Activated CD4-positive, alpha-beta T cell treated with anti-CD3 and anti-CD28 coated beads, Interleukin-2, amount 50 U/mL, for 48 hours (primary cell): Measurements from ENCODE around the gene ZNF8.
"Not testable (repeated sequence)": the region's sequence is repeated elsewhere in the genome, so short reads cannot be mapped to it uniquely, and the experiment has no call there.

Source experiments
- DNase-seq, 2 experiments: peaks; one replicate each; pipeline ENCODE4 v3.0.0-alpha.2; 2020

ZNF8 gene

GRCh38 chr19:58278541-58279041 lies at the start of gene ZNF8:
Gene ZNF8, plus strand, starts transcription at chr19:58278955. Its CDS starts 127 bp downstream, at chr19:58279082.
- DNase-seq, result peak; percentile 97 to 98

GRCh38 chr19:58229255-58229639 lies 49.5 kb upstream of the ZNF8 start:
- DNase-seq, result peak; percentile 35 to 38

- no peak for DNase-seq
Measured at GRCh38 chr19:58237324-58237723, 41.4 kb upstream of the ZNF8 start.

- no peak for DNase-seq
Measured at GRCh38 chr19:58243351-58243750, 35.4 kb upstream of the ZNF8 start.

DNA sequence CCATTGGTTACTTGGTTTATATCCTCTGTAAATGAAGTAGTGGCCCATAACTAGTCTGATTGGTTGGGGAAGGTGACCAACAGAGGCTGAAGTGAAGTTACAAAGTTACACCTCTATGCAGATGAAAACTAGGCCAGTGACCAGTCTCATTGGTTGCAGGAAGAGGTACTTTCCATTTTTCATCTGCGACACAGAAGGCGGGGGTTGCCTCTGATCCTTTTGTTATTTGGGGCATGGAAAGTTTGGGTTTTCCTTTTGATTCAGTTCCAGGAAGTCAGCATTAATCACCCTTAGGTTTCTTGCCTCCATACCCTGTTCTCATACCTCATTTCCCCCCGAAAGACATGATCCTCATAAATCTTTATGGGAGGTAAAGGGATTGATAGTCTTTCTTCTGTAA lies 29.9 kb upstream of the ZNF8 start:
- no peak for DNase-seq

DNA sequence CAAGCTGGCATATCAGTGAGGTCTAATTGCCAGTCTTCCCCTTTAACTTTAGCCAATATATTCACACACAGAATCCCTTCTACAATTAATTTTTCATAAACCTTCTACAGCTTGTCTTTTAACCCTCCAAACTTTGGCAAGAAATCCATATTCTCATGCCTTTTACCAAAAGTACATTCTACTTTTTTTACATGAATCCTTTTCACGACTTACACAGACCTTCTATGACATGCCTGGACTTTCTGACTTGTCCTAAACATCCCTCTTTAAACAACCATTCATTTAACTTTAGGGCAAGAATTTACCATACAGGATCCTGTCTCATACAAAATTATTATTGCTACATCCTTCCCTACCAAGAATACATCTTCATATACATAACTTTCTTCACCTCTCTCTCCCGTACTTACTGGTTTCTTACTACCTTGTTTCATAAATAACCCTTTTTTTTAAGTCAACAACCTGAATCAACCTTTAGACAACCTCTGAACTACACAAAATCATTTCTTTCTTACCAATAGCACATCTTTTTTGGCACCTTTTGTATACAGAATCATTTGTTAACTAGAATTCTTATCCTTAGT lies 26.6 kb upstream of the ZNF8 start:
- no peak for DNase-seq

- not testable (repeated sequence) for DNase-seq
Measured at GRCh38 chr19:58258259-58258658, 20.5 kb upstream of the ZNF8 start.

GRCh38 chr19:58261600-58261967 lies 17.2 kb upstream of the ZNF8 start:
- no peak for DNase-seq

DNA sequence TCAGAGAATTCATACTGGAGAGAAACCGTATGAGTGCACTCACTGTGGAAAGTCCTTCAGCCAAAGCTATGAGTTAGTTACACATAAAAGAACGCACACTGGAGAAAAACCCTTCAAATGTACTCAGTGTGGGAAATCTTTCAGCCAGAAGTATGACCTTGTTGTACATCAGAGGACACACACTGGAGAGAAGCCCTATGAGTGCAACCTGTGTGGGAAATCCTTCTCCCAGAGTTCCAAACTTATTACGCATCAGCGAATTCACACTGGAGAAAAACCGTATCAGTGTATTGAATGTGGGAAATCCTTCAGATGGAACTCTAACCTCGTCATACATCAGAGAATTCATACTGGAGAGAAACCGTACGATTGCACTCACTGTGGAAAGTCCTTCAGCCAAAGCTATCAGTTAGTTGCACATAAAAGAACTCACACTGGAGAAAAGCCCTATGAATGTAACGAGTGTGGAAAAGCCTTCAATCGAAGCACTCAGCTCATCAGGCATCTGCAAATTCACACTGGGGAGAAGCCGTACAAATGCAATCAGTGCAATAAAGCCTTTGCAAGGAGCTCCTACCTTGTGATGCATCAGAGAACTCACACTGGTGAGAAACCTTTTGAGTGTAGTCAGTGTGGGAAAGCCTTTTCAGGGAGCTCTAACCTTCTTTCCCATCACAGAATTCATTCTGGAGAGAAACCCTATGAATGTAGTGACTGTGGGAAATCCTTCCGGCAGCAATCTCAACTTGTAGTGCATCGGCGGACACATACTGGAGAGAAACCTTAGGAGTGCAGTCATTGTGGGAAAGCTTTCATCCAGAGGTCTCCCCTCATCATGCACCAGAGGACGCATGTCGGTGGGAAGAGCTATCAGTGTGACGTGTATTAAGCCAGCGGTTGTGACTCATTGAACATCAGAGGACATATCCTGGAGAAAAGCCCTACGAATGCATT lies 16.5 kb upstream of the ZNF8 start:
- no peak for DNase-seq

- DNase-seq, result no peak
Measured at GRCh38 chr19:58262922-58263296, 15.8 kb upstream of the ZNF8 start.

GRCh38 chr19:58265100-58265499 lies 13.7 kb upstream of the ZNF8 start:
- DNase-seq, result no peak

DNA sequence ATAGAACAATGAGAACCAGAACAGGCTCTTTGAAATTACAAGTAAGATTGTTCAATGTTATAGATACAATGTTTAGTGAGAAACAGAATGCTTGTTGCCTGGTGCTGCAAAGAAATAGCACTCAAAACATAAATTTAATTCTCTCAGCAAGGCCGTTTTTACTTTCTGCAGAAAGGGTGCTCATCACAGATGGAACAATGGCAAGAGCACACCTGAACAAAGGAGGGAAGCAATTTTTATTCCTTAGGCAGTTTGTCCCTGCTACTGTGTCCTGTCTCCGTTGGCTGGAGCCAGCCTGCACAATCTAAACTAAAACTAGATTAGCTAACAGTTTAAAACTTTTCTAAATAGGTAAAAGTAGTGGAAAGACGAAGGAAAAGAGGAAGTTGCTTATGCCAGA lies 10.4 kb upstream of the ZNF8 start:
- DNase-seq, result no peak

DNA sequence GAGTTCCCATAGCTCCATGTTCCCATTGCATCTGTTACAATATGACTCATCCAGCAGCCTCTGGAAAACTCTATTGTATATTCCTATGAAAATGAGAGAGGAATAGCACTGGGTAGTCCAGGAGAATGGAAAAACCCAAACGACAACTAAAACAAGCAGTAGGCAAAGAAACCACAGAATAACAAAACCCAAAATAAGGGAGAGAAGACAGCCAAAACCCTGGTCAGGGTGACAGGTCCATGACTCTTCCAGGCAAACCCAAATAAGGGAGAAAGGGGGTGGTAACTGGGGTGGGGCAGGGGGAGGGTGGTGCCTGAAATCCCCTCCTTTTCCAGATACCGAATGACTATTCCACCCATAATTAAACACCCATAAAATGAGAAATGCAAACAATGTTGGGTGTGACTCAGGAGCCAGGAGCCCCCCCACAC lies 4.0 kb upstream of the ZNF8 start:
- no peak for DNase-seq

DNA sequence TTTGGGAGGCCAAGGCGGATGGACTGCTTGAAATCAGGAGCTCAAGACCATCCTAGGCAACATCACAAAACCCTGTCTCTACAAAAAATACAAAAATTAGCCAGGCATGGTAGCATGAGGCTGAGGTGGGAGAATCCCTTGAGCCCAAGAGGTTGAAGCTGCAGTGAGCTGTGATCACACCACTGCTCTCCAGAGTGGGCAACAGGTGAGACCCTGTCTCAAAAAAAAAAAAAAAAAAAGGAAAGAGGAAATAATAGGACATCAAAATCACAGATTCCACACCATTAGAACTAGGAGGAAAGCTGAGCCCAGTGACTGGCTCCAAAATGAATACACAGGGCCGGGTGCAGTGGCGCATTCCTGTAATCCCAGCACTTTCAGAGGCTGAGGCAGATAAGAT lies 3.2 kb upstream of the ZNF8 start:
- no peak for DNase-seq

DNA sequence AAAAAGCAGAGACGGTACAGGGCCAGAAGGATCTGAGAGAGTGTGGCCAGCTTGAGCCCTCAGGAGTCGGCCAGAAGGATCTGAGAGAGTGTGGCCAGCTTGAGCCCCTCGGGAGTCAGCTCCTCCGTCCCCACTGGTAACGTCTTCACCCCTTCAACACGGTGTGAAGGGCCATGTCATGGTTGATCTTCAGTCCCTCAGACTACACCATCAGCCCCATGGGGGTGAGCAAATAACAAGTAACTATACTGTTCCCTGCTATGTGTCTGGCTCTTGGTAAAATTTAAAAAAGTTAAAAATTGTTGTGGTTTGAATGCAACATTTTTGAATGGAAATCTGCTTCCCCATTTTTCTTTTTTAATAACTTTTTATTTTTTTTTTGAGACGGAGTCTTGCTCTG lies 1.6 kb upstream of the ZNF8 start:
- DNase-seq, result no peak

GRCh38 chr19:58277748-58278540 lies 811 bp upstream of the ZNF8 start:
- DNase-seq, result no peak

DNA sequence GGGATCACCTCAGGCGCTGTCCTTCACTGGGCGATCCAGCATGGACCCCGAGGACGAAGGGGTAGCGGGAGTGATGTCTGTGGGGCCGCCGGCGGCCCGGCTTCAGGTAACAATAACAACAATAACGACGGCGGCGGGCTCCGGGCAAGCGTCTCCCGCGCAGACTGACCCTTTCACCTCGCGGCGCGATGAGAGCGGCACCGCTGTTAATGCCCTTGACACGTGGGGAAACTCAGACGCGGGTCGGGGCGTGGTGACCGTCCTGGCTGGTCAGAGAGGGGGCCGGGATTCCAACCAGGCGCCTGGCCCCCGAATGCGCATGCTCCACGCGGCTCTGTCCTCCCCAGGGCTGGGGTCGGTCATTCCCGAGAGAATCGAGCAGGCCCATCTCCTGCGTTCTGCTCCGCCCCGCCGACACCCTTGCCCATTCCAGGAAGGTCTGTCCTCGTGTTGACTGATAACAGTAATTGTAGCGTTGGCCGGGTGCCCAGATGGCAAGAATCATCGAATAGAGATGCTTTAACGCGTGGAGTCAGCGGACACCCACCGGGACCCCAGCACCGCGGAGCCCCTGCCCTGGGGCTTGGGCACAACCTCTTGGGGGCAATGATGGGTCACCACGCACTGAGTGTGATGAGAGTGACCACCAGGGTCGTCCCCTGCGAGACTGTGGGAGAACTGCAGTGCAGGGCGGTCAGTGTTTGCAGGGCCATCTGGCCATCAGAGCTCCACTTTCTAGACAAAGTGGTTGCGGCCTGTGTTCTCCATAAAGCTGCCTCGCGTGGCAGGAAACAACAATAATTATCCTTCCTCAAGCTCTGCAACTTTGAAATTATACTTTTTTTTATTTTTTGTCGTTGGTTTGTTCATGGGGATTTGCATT lies 528 bp downstream of the ZNF8 start:
- DNase-seq, result peak; percentile 62 to 68

GRCh38 chr19:58279925-58280316 lies 1.2 kb downstream of the ZNF8 start:
- no peak for DNase-seq

DNA sequence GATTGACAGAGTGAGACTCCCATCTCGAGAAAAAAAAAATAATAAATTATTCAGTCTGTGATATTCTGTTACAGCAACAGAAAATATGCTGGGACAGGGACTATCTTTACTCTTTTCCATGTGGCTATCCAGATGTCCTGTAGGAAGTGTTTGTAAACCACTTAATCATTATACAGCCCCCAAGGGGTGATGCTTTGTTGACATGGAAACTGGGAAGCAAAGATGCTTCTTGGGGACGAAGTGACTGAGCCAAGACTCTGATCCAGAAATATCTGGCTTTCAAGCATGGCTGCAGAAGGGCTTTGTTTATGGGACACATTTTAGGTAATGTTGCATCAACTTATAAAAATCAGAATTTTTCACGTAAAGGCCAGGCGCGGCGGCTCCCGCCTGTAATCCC lies 5.4 kb downstream of the ZNF8 start:
- DNase-seq, result no peak

- no peak for DNase-seq
Measured at GRCh38 chr19:58291943-58292342, 13.2 kb downstream of the ZNF8 start.

DNA sequence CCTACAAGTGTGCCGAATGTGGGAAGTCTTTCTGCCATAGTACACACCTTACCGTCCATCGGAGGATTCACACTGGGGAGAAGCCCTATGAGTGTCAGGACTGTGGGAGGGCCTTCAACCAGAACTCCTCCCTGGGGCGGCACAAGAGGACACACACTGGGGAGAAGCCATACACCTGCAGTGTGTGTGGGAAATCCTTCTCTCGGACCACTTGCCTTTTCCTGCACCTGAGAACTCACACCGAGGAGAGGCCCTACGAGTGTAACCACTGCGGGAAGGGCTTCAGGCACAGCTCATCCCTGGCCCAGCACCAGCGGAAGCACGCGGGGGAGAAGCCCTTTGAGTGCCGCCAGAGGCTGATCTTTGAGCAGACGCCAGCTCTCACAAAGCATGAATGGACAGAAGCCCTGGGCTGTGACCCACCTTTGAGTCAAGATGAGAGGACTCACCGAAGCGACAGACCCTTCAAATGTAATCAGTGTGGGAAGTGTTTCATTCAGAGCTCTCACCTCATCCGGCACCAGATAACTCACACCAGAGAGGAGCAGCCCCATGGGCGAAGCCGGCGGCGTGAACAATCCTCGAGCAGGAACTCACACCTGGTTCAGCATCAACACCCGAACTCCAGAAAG lies 16.1 kb downstream of the ZNF8 start:
- DNase-seq, result no peak

- no peak for DNase-seq
Measured at GRCh38 chr19:58296104-58296503, 17.3 kb downstream of the ZNF8 start.
